HG03066 (cell line): ENCODE results near the gene ERC1.

Experiments
- ATAC-seq: cut with Tn5 transposase; IDR thresholded peaks from one replicate; pipeline ENCODE4 v1.9.1; 2021; ENCODE audit warnings: low read depth; ENCODE audit not compliant: unreplicated experiment

ERC1 gene

GRCh38 chr12:990661-991349 lies at the start of gene ERC1:
Gene ERC1, plus strand, starts transcription at chr12:991223. Its CDS starts 36,681 bp downstream, at chr12:1027904.
- peak; percentile 87 for ATAC-seq

- no peak for ATAC-seq
Observed at GRCh38 chr12:943051-943450, 48.0 kb upstream of the ERC1 start.

GRCh38 chr12:944211-944610 lies 46.8 kb upstream of the ERC1 start:
- ATAC-seq: no peak

- no peak for ATAC-seq
Observed at GRCh38 chr12:946212-946611, 44.8 kb upstream of the ERC1 start.

- no peak for ATAC-seq
Observed at GRCh38 chr12:946631-947030, 44.4 kb upstream of the ERC1 start.

GRCh38 chr12:948238-948637 lies 42.8 kb upstream of the ERC1 start:
- ATAC-seq: no peak

GRCh38 chr12:949453-950191 lies 41.4 kb upstream of the ERC1 start, which contains the start of gene RAD52:
Gene RAD52, minus strand, starts transcription at chr12:949694. Its CDS starts 16,636 bp downstream, at chr12:933058.
- ATAC-seq: peak; percentile 71

- ATAC-seq: no peak
Observed at GRCh38 chr12:951176-951575, 39.8 kb upstream of the ERC1 start.

- ATAC-seq: no peak
Observed at GRCh38 chr12:953776-954175, 37.2 kb upstream of the ERC1 start.

GRCh38 chr12:954741-955140 lies 36.3 kb upstream of the ERC1 start:
- no peak for ATAC-seq

- no peak for ATAC-seq
Observed at GRCh38 chr12:955939-956338, 35.1 kb upstream of the ERC1 start.

- no peak for ATAC-seq
Observed at GRCh38 chr12:958588-959123, 32.4 kb upstream of the ERC1 start.

- no peak for ATAC-seq
Observed at GRCh38 chr12:966724-967123, 24.3 kb upstream of the ERC1 start.

- ATAC-seq: no peak
Observed at GRCh38 chr12:967641-968040, 23.4 kb upstream of the ERC1 start.

- ATAC-seq: no peak
Observed at GRCh38 chr12:968545-968944, 22.5 kb upstream of the ERC1 start.

GRCh38 chr12:969821-970220 lies 21.2 kb upstream of the ERC1 start:
- no peak for ATAC-seq

GRCh38 chr12:971991-972390 lies 19.0 kb upstream of the ERC1 start:
- no peak for ATAC-seq

GRCh38 chr12:974271-974862 lies 16.7 kb upstream of the ERC1 start:
- no peak for ATAC-seq

GRCh38 chr12:976644-977043 lies 14.4 kb upstream of the ERC1 start:
- no peak for ATAC-seq

GRCh38 chr12:977156-977555 lies 13.9 kb upstream of the ERC1 start:
- ATAC-seq: no peak

GRCh38 chr12:979349-979748 lies 11.7 kb upstream of the ERC1 start:
- no peak for ATAC-seq
